Neural progenitor cell (in vitro differentiated cells): ENCODE data around the gene BPIFB4. TPM values are rescaled to one million over a fixed set of nuclear protein-coding genes. Genes with fewer than 3 reads are reported as not detected.
"Not testable (repeated sequence)": the region's sequence is repeated elsewhere in the genome, so short reads cannot be mapped to it uniquely, and the experiment has no call there.

ENCODE experiments used
- DNase-seq: peaks from one replicate; pipeline ENCODE4 v3.0.0-alpha.2; 2016; ENCODE audit warnings: low spot score
- H2AFZ ChIP-seq: fragments of 200-600 bp; sonication (generic); replicated peaks from 2 replicates; pipeline ENCODE4 v1.6.1; 2016; ENCODE audit warnings: antibody characterized with exemption
- H3F3A ChIP-seq: fragments of 200-600 bp; sonication (generic); 2 replicates; pipeline ENCODE4 v1.6.1; 2016; ENCODE audit warnings: antibody characterized with exemption, low read depth
- H3K27ac ChIP-seq: fragments of 200-600 bp; sonication (generic); 2 replicates; pipeline ENCODE4 v1.5.1; 2016; ENCODE audit warnings: mild to moderate bottlenecking
- H3K27me3 ChIP-seq: fragments of 200-600 bp; sonication (generic); 2 replicates; pipeline ENCODE4 v1.6.1; 2016; ENCODE audit warnings: mild to moderate bottlenecking, moderate library complexity
- H3K36me3 ChIP-seq: fragments of 200-600 bp; sonication (generic); 2 replicates; pipeline ENCODE4 v1.5.1; 2016
- H3K4me1 ChIP-seq: fragments of 200-600 bp; sonication (generic); 2 replicates; pipeline ENCODE4 v1.6.1; 2016; ENCODE audit warnings: mixed run types
- H3K4me2 ChIP-seq: fragments of 200-600 bp; sonication (generic); 2 replicates; pipeline ENCODE4 v1.6.1; 2016
- H3K4me3 ChIP-seq: fragments of 200-600 bp; sonication (generic); 2 replicates; pipeline ENCODE4 v1.5.1; 2016
- H3K79me2 ChIP-seq: fragments of 200-600 bp; sonication (generic); 2 replicates; pipeline ENCODE4 v1.6.1; 2016; ENCODE audit warnings: low read depth
- H3K9ac ChIP-seq: fragments of 200-600 bp; sonication (generic); 2 replicates; pipeline ENCODE4 v1.6.1; 2016
- H3K9me3 ChIP-seq: fragments of 200-600 bp; sonication (generic); 2 replicates; pipeline ENCODE4 v1.5.1; 2016; ENCODE audit warnings: low read depth
- H4K20me1 ChIP-seq: fragments of 200-600 bp; sonication (generic); 2 replicates; pipeline ENCODE4 v1.6.1; 2016; ENCODE audit warnings: low read depth
- H3K27ac Mint-ChIP-seq: 3 replicates; pipeline ENCODE4 v1.8.0; 2021; ENCODE audit warnings: mixed read lengths
- H3K27me3 Mint-ChIP-seq: 2 replicates; pipeline ENCODE4 v1.8.0; 2022; ENCODE audit warnings: low read depth, mild to moderate bottlenecking, inconsistent platforms, moderate library complexity, mixed read lengths; ENCODE audit not compliant: insufficient read depth
- H3K36me3 Mint-ChIP-seq: 3 replicates; pipeline ENCODE4 v1.8.0; 2021; ENCODE audit warnings: mixed read lengths
- H3K4me1 Mint-ChIP-seq: 3 replicates; pipeline ENCODE4 v1.8.0; 2021; ENCODE audit warnings: mixed read lengths
- H3K4me3 Mint-ChIP-seq: 3 replicates; pipeline ENCODE4 v1.8.0; 2021; ENCODE audit warnings: mild to moderate bottlenecking, moderate library complexity, mixed read lengths
- H3K9me3 Mint-ChIP-seq: 3 replicates; pipeline ENCODE4 v1.8.0; 2020; ENCODE audit warnings: mixed read lengths
- EZH2 ChIP-seq: fragments of 200-600 bp; sonication (generic); IDR thresholded peaks from 2 replicates; pipeline ENCODE4 v1.6.1; 2017; ENCODE audit warnings: antibody characterized with exemption, mild to moderate bottlenecking, moderate library complexity
- EZH2phosphoT487 ChIP-seq: fragments of 200-600 bp; sonication (generic); IDR thresholded peaks from 2 replicates; pipeline ENCODE4 v1.6.1; 2017; ENCODE audit warnings: antibody characterized with exemption
- total RNA-seq: library from RNA; depleted of rRNA; stranded (reverse); fragments of >200 nt; gene quantifications from 2 replicates; pipeline ENCODE4 v1.2.3, GENCODE V29; 2015; ENCODE audit warnings: low replicate concordance
- TF ChIP-seq, protein P1 (sequence below): fragments of 200-600 bp; sonication (generic); IDR thresholded peaks from 2 replicates; pipeline ENCODE4 v1.5.1; 2017; ENCODE audit warnings: antibody characterized with exemption, mild to moderate bottlenecking

BPIFB4 gene
- total RNA-seq, 1 donor from 2014 or later = not detected

DNA sequence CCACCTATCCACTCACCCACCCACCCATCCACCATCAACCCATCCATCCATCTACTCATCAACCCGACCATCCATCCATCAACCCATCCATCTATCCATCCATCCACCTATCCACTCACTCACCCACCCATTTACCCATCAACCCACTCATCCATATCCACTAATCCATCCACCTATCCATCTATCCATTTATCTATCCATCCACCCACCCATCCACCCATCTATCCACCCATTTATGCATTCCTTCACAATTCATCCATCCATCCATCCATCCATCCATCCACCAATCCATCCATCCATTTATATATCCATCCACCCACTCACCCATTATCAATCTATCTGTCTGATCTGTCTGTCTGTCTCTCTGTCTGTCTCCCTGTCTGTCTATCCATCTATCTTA, 14.1 kb downstream of the BPIFB4 start:
- H3K4me3 ChIP-seq = no peak overlapping the region
- no peak overlapping the region for H3K4me2 ChIP-seq
- H3K9me3 Mint-ChIP-seq = no peaks in the 10 kb centered on the region
- H3K79me2 ChIP-seq = no peaks in the 10 kb centered on the region
- H3K4me1 ChIP-seq = no peaks in the 10 kb centered on the region
- H3K4me1 Mint-ChIP-seq = no peaks in the 10 kb centered on the region
- no peaks in the 10 kb centered on the region for H3K36me3 Mint-ChIP-seq
- peaks cover 10% of the 10 kb centered on the region for H3K27me3 Mint-ChIP-seq
- no peak overlapping the region for H3K4me3 Mint-ChIP-seq
- no peak overlapping the region for H3K27ac Mint-ChIP-seq
- no peaks in the 10 kb centered on the region for H3K27me3 ChIP-seq
- H2AFZ ChIP-seq = no peak overlapping the region
- no peak overlapping the region for H3K9ac ChIP-seq
- TF ChIP-seq EZH2 = no peak
- TF ChIP-seq EZH2phosphoT487 = no peak
- DNase-seq = no peak
- no peaks in the 10 kb centered on the region for H3F3A ChIP-seq
- no peak overlapping the region for H3K27ac ChIP-seq
- H3K36me3 ChIP-seq = no peaks in the 10 kb centered on the region
- no peaks in the 10 kb centered on the region for H3K9me3 ChIP-seq
- H4K20me1 ChIP-seq = no peaks in the 10 kb centered on the region

DNA sequence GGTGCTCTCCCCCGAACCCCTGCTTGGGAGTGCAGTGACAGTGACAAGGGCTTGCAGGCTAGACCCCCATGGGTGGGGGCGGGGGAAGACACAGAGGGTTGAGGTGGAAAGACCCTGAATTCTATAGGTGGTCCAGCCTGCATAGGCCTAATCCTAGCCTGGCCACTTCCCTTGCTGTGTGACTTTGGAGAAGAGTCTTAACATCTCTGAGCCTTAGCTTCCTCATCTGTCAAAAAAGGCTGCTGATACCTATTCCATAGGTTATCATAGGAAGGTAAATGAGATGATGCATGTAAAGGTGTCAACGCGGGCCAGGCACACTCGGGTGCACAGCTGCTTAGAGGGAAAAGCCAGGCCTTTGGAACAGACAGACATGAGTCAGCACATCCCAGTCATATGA, 15.8 kb downstream of the BPIFB4 start:
- H3K9me3 ChIP-seq = no peaks in the 10 kb centered on the region
- no peak for DNase-seq
- no peaks in the 10 kb centered on the region for H3K27me3 ChIP-seq
- no peak for TF ChIP-seq EZH2
- TF ChIP-seq, protein P1, sequence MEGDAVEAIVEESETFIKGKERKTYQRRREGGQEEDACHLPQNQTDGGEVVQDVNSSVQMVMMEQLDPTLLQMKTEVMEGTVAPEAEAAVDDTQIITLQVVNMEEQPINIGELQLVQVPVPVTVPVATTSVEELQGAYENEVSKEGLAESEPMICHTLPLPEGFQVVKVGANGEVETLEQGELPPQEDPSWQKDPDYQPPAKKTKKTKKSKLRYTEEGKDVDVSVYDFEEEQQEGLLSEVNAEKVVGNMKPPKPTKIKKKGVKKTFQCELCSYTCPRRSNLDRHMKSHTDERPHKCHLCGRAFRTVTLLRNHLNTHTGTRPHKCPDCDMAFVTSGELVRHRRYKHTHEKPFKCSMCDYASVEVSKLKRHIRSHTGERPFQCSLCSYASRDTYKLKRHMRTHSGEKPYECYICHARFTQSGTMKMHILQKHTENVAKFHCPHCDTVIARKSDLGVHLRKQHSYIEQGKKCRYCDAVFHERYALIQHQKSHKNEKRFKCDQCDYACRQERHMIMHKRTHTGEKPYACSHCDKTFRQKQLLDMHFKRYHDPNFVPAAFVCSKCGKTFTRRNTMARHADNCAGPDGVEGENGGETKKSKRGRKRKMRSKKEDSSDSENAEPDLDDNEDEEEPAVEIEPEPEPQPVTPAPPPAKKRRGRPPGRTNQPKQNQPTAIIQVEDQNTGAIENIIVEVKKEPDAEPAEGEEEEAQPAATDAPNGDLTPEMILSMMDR = no peak
- no peak for TF ChIP-seq EZH2phosphoT487
- no peak overlapping the region for H3K27ac ChIP-seq
- no peak overlapping the region for H3K9ac ChIP-seq
- Mint-ChIP-seq H3K4me1 (no peaks in the 10 kb centered on the region), H3K4me3 (no peak overlapping the region), H3K36me3 (no peaks in the 10 kb centered on the region), H3K27ac (no peak overlapping the region), H3K9me3 (no peaks in the 10 kb centered on the region), H3K27me3 (peaks cover 15% of the 10 kb centered on the region)
- no peak overlapping the region for H3K4me2 ChIP-seq
- H3F3A ChIP-seq = no peaks in the 10 kb centered on the region
- no peaks in the 10 kb centered on the region for H3K4me1 ChIP-seq
- no peak overlapping the region for H2AFZ ChIP-seq
- H3K36me3 ChIP-seq = no peaks in the 10 kb centered on the region
- no peaks in the 10 kb centered on the region for H3K79me2 ChIP-seq
- no peak overlapping the region for H3K4me3 ChIP-seq
- H4K20me1 ChIP-seq = no peaks in the 10 kb centered on the region

DNA sequence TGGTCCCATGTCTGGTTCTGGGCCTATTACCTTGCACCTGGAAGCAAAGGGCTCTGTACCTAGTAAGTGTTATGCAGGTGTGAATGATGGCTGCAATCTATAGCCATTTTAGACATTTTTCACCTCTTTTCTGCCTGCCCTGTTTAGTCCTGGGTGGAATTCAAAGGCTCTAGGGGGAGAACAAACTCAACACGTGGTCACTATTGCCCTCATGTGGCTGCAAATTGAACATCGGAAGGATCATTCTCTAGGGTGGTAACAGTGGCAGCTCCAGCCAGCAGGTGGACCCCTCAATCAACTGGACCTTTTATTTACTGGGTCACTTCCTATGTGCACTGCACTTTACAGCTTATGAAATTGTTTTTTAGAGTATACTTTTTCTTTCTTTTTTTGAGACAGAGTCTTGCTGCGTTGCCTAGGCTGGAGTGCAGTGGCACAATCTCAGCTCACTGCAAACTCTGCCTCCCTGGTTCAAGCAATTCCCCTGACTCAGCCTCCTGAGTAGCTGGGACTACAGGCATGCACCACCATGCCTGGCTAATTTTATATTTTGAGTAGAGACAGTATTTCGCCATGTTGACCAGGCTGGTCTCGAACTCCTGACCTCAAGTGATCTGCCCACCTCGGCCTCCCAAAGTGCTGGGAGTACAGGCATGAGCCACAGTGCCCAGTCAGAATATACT, 16.6 kb downstream of the BPIFB4 start:
- H3K79me2 ChIP-seq, H3K36me3 ChIP-seq, H3K36me3 Mint-ChIP-seq, H3K4me1 Mint-ChIP-seq, H4K20me1 ChIP-seq, H2AFZ ChIP-seq, H3K9ac ChIP-seq, H3K4me1 ChIP-seq, H3K27ac Mint-ChIP-seq, H3K4me2 ChIP-seq, H3K4me3 ChIP-seq, H3K9me3 ChIP-seq, H3K9me3 Mint-ChIP-seq, H3K27ac ChIP-seq, H3F3A ChIP-seq, H3K4me3 Mint-ChIP-seq, H3K27me3 ChIP-seq: not testable (repeated sequence)
- H3K27me3 Mint-ChIP-seq = peaks cover 15% of the 10 kb centered on the region
- peak; percentile 86 for DNase-seq
- TF ChIP-seq, protein P1 = peak; percentile 100

DNA sequence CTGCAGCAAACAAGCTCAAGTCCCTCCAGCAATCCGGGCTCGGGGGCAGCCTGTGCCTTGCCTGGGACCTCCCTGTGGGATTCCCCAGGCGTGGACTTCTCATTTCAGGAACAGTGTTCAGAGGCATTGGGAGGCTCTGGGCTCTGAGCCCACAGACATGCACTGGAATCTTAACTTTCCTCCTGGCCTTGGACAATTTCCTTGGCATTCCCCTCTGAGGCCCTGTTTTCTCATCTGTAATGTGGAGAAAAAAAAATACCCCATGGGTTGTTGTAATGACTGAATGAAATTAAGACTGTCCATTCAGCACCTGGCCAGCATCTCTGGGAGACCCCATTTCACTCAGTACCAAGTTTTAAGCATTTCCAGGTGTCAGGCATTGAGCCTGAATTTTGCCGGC, 17.6 kb downstream of the BPIFB4 start:
- no peak for DNase-seq
- TF ChIP-seq EZH2 (no peak), EZH2phosphoT487 (no peak)
- TF ChIP-seq, protein P1 = no peak
- no peaks in the 10 kb centered on the region for H3K79me2 ChIP-seq
- no peak overlapping the region for H3K27ac ChIP-seq
- Mint-ChIP-seq H3K36me3 (no peaks in the 10 kb centered on the region), H3K4me1 (no peaks in the 10 kb centered on the region), H3K4me3 (no peak overlapping the region), H3K9me3 (no peaks in the 10 kb centered on the region), H3K27me3 (peaks cover 12% of the 10 kb centered on the region), H3K27ac (no peak overlapping the region)
- H2AFZ ChIP-seq = no peak overlapping the region
- no peaks in the 10 kb centered on the region for H3K9me3 ChIP-seq
- no peak overlapping the region for H3K4me2 ChIP-seq
- H3K27me3 ChIP-seq = no peaks in the 10 kb centered on the region
- no peaks in the 10 kb centered on the region for H3F3A ChIP-seq
- H4K20me1 ChIP-seq = no peaks in the 10 kb centered on the region
- H3K36me3 ChIP-seq = no peaks in the 10 kb centered on the region
- H3K9ac ChIP-seq = no peak overlapping the region
- no peaks in the 10 kb centered on the region for H3K4me1 ChIP-seq
- H3K4me3 ChIP-seq = no peak overlapping the region
